GM21367 (cell line): ENCODE results near the gene IL1R1.

Source experiments
- ATAC-seq: cut with Tn5 transposase; IDR thresholded peaks from one replicate; pipeline ENCODE4 v1.9.1; 2021; ENCODE audit not compliant: unreplicated experiment

The IL1R1 gene

GRCh38 chr2:102137138-102137537 is 5.4 kb upstream of the IL1R1 start:
- ATAC-seq = no peak

GRCh38 chr2:102138331-102138730 is 4.2 kb upstream of the IL1R1 start:
- no peak for ATAC-seq

- ATAC-seq = no peak
Observed at GRCh38 chr2:102139851-102140250, 2.7 kb upstream of the IL1R1 start.

GRCh38 chr2:102140377-102140776 is 2.2 kb upstream of the IL1R1 start:
- no peak for ATAC-seq

GRCh38 chr2:102141011-102141943 is 1.3 kb upstream of the IL1R1 start:
- ATAC-seq = no peak

- no peak for ATAC-seq
Observed at GRCh38 chr2:102142829-102143449, 393 bp downstream of the IL1R1 start.

GRCh38 chr2:102143450-102143985 is 972 bp downstream of the IL1R1 start:
- ATAC-seq = no peak

GRCh38 chr2:102144128-102144527 is 1.6 kb downstream of the IL1R1 start:
- no peak for ATAC-seq

- no peak for ATAC-seq
Observed at GRCh38 chr2:102145107-102145506, 2.6 kb downstream of the IL1R1 start.

- ATAC-seq = no peak
Observed at GRCh38 chr2:102145934-102146333, 3.4 kb downstream of the IL1R1 start.

GRCh38 chr2:102147935-102148334 is 5.4 kb downstream of the IL1R1 start:
- no peak for ATAC-seq

- ATAC-seq = no peak
Observed at GRCh38 chr2:102149243-102149642, 6.7 kb downstream of the IL1R1 start.

- ATAC-seq = no peak
Observed at GRCh38 chr2:102149644-102150455, 7.3 kb downstream of the IL1R1 start.

GRCh38 chr2:102154364-102154763 is 11.8 kb downstream of the IL1R1 start:
- no peak for ATAC-seq

GRCh38 chr2:102154946-102155702 is 12.6 kb downstream of the IL1R1 start:
- no peak for ATAC-seq

GRCh38 chr2:102155703-102156515 is 13.4 kb downstream of the IL1R1 start:
- ATAC-seq = no peak

- no peak for ATAC-seq
Observed at GRCh38 chr2:102158011-102158755, 15.6 kb downstream of the IL1R1 start.

GRCh38 chr2:102159295-102159694 is 16.7 kb downstream of the IL1R1 start:
- no peak for ATAC-seq
